ENCODE measurements around the gene TAS1R3.

Gene TAS1R3

DNA sequence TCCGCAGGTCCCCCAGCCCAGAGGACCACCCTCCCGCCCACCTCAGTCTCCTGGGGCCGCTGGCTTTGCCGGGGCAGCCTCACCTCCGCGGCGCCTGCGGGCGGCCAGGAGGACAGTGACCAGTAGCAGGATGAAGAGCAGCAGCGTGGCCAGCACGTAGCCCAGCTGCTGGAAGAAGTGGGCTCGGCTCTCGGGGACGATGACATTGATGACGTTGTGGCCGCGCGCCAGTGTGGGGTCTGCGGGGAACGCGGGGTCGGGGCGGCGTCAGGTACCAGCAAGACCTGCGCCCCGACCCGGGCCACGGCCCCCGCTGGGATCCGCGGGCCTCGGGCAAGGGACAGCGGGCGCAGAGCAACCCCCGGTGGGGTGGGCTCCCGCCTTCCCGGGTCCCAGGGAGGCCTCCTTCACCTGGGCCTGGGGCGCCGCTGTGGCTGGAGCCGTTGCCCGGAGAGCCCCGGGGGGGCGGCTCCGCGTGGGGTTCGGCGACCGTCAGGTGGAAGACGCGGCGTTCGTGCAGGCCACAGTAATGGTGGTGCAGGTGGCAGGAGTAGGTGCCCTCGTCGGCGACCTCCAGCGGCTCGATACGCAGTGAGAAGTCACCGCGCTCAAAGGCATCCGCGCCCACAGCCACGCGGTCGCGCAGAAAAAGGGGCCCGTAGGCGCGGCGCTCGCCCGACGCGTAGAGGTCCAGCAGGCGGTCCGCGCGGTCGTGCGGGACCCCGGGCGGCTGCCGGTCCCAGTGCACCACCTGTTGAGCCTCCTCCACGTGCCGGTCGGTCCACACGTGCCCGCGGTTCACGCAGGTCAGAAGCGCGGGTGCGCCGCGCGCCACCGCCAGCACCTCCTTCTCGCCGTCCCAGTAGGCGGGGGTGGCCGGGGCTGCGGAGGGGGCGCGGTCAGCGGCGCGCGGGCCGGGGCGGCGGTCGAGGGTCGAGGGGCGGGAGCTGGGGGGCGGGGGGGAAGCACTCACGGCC lies 23.5 kb downstream of the TAS1R3 start:
- Histone ChIP-seq H3K79me2 (ENCODE audit: low read length) (no peaks in the 10 kb centered on the region), H2AFZ (ENCODE audit: low read length) (no peak overlapping the region), H3F3A (ENCODE audit: insufficient read depth, low read length) (no peaks in the 10 kb centered on the region), H3K27ac (ENCODE audit: low read length) (no peak overlapping the region), H3K36me3 (replicated peaks; ENCODE audit: insufficient read depth, low read length) (no peaks in the 10 kb centered on the region), H3K9ac (ENCODE audit: low read length) (no peak overlapping the region), H3K9me3 (replicated peaks; ENCODE audit: insufficient read depth, low read length) (no peaks in the 10 kb centered on the region), H4K20me1 (ENCODE audit: insufficient read depth, low read length) (no peaks in the 10 kb centered on the region), H3K4me1 (ENCODE audit: low read length) (no peaks in the 10 kb centered on the region), H3K27me3 (replicated peaks; ENCODE audit: insufficient read depth, low read length) (peaks cover 49% of the 10 kb centered on the region), H3K9me2 (replicated peaks; ENCODE audit: insufficient read depth, low read length) (no peaks in the 10 kb centered on the region), H3K4me3 (ENCODE audit: low read length) (no peak overlapping the region), H3K4me2 (ENCODE audit: low read depth, low read length) (no peak overlapping the region)
- TF ChIP-seq EZH2 (optimal IDR thresholded peaks at IDR 0.05; ENCODE audit: low read depth, low read length) (no peak), EZH2phosphoT487 (IDR thresholded peaks at IDR 0.05; ENCODE audit: low read length) (no peak)
- TF ChIP-seq, protein P1, sequence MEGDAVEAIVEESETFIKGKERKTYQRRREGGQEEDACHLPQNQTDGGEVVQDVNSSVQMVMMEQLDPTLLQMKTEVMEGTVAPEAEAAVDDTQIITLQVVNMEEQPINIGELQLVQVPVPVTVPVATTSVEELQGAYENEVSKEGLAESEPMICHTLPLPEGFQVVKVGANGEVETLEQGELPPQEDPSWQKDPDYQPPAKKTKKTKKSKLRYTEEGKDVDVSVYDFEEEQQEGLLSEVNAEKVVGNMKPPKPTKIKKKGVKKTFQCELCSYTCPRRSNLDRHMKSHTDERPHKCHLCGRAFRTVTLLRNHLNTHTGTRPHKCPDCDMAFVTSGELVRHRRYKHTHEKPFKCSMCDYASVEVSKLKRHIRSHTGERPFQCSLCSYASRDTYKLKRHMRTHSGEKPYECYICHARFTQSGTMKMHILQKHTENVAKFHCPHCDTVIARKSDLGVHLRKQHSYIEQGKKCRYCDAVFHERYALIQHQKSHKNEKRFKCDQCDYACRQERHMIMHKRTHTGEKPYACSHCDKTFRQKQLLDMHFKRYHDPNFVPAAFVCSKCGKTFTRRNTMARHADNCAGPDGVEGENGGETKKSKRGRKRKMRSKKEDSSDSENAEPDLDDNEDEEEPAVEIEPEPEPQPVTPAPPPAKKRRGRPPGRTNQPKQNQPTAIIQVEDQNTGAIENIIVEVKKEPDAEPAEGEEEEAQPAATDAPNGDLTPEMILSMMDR (IDR thresholded peaks at IDR 0.05; ENCODE audit: low read length): no peak
- no peak for DNase-seq

- no peak for DNase-seq
- Histone ChIP-seq H3F3A (ENCODE audit: insufficient read depth, low read length) (no peaks in the 10 kb centered on the region), H3K9ac (ENCODE audit: low read length) (no peak overlapping the region), H3K27me3 (replicated peaks; ENCODE audit: insufficient read depth, low read length) (peaks cover 55% of the 10 kb centered on the region), H2AFZ (ENCODE audit: low read length) (no peak overlapping the region), H4K20me1 (ENCODE audit: insufficient read depth, low read length) (no peaks in the 10 kb centered on the region), H3K9me3 (replicated peaks; ENCODE audit: insufficient read depth, low read length) (no peaks in the 10 kb centered on the region), H3K27ac (ENCODE audit: low read length) (no peak overlapping the region), H3K79me2 (ENCODE audit: low read length) (no peaks in the 10 kb centered on the region), H3K4me2 (ENCODE audit: low read depth, low read length) (no peak overlapping the region), H3K9me2 (replicated peaks; ENCODE audit: insufficient read depth, low read length) (no peaks in the 10 kb centered on the region), H3K4me1 (ENCODE audit: low read length) (no peaks in the 10 kb centered on the region), H3K4me3 (ENCODE audit: low read length) (no peak overlapping the region), H3K36me3 (replicated peaks; ENCODE audit: insufficient read depth, low read length) (no peaks in the 10 kb centered on the region)
- TF ChIP-seq EZH2phosphoT487 (IDR thresholded peaks at IDR 0.05; ENCODE audit: low read length) (no peak), EZH2 (optimal IDR thresholded peaks at IDR 0.05; ENCODE audit: low read depth, low read length) (no peak)
- TF ChIP-seq, protein P1 (IDR thresholded peaks at IDR 0.05; ENCODE audit: low read length): no peak
Measured at GRCh38 chr1:1355416-1355815, 24.3 kb downstream of the TAS1R3 start.

DNA sequence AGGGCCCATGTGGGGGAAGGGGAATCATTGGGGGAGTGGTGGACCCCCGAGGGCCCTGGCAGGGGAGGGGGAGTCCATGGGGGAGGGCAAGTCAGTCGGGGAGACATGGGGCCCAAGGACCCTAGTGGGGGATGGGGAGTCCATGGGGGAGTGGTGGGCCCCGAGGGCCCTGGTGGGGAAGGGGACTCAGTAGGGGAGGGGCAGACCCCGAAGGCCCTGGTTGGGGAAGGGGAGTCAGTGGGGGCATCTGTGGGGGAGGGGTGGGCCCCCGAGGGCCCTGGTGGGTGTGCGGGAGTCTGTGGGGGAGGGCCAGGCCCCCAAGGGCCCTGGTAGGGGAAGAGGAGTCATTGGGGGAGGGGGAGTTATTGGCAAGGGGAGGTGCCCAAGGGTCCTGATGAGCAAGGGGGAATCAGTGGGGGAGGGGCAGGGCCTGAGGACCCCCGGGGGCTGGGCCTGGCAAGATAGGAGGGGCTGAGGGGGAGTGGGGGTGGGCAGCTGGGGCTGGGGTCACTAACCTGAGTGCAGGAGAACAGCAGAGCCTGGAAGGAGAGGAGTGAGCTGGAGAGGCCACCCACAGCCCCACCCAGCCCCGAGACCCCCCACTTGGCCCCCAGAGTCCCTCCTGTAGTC lies 25.2 kb downstream of the TAS1R3 start:
- H3K4me3 ChIP-seq (ENCODE audit: low read length): no peak overlapping the region
- no peaks in the 10 kb centered on the region for H3K4me1 ChIP-seq (ENCODE audit: low read length)

More for the DNA sequence above, 25.2 kb downstream of the TAS1R3 start:
- Histone ChIP-seq H3K27me3 (replicated peaks; ENCODE audit: insufficient read depth, low read length) (peaks cover 64% of the 10 kb centered on the region), H2AFZ (ENCODE audit: low read length) (no peak overlapping the region), H3K9me2 (replicated peaks; ENCODE audit: insufficient read depth, low read length) (no peaks in the 10 kb centered on the region), H3F3A (ENCODE audit: insufficient read depth, low read length) (no peaks in the 10 kb centered on the region), H3K36me3 (replicated peaks; ENCODE audit: insufficient read depth, low read length) (no peaks in the 10 kb centered on the region), H3K79me2 (ENCODE audit: low read length) (no peaks in the 10 kb centered on the region), H3K9ac (ENCODE audit: low read length) (no peak overlapping the region), H3K27ac (ENCODE audit: low read length) (no peak overlapping the region), H3K4me2 (ENCODE audit: low read depth, low read length) (no peak overlapping the region), H3K9me3 (replicated peaks; ENCODE audit: insufficient read depth, low read length) (no peaks in the 10 kb centered on the region), H4K20me1 (ENCODE audit: insufficient read depth, low read length) (no peaks in the 10 kb centered on the region)
- TF ChIP-seq, protein P1 (IDR thresholded peaks at IDR 0.05; ENCODE audit: low read length): no peak
- TF ChIP-seq EZH2phosphoT487 (IDR thresholded peaks at IDR 0.05; ENCODE audit: low read length) (no peak), EZH2 (optimal IDR thresholded peaks at IDR 0.05; ENCODE audit: low read depth, low read length) (no peak)
- no peak for DNase-seq

Measured in MM.1S (cell line).